H9 (cell line): ENCODE data around the gene IFT122. TPM values are rescaled to one million over a fixed set of nuclear protein-coding genes. Genes with fewer than 3 reads are reported as not detected.
A peak's percentile ranks its signal among the peaks of the same experiment; 100 is the strongest.

ENCODE experiments used
- DNase-seq: peaks from one replicate; pipeline ENCODE4 v3.0.0-alpha.2; 2017
- H2AFZ ChIP-seq: one replicate; pipeline ENCODE4 v1.6.1; 2013; ENCODE audit warnings: mild to moderate bottlenecking, low read length, control low read depth, moderate library complexity
- H2AK5ac ChIP-seq: 2 replicates; pipeline ENCODE4 v1.6.1; 2013; ENCODE audit warnings: low read length, control low read depth, mixed read lengths; ENCODE audit not compliant: insufficient read length
- H2BK120ac ChIP-seq: one replicate; pipeline ENCODE4 v1.6.1; 2013; ENCODE audit warnings: low read depth, mild to moderate bottlenecking, low read length, control low read depth, inconsistent platforms; ENCODE audit not compliant: poor library complexity, severe bottlenecking
- H2BK12ac ChIP-seq: 2 replicates; pipeline ENCODE4 v1.6.1; 2013; ENCODE audit warnings: low read length, control low read depth, mixed read lengths, low read depth; ENCODE audit not compliant: insufficient read length
- H2BK15ac ChIP-seq: 2 replicates; pipeline ENCODE4 v1.6.1; 2013; ENCODE audit warnings: low read depth, low read length, control low read depth
- H2BK20ac ChIP-seq: one replicate; pipeline ENCODE4 v1.6.1; 2013; ENCODE audit warnings: low read depth, mild to moderate bottlenecking, low read length, control low read depth, inconsistent platforms; ENCODE audit not compliant: poor library complexity, severe bottlenecking
- H2BK5ac ChIP-seq: 2 replicates; pipeline ENCODE4 v1.6.1; 2013; ENCODE audit warnings: low read length, control low read depth, mixed read lengths; ENCODE audit not compliant: insufficient read length
- H3K14ac ChIP-seq: 2 replicates; pipeline ENCODE4 v1.6.1; 2013; ENCODE audit warnings: low read length, control low read depth; ENCODE audit not compliant: insufficient read depth
- H3K18ac ChIP-seq: 2 replicates; pipeline ENCODE4 v1.6.1; 2013; ENCODE audit warnings: low read depth, mild to moderate bottlenecking, mixed read lengths, low read length, control low read depth; ENCODE audit not compliant: insufficient read length
- H3K23ac ChIP-seq: 2 replicates; pipeline ENCODE4 v1.6.1; 2013; ENCODE audit warnings: low read length, control low read depth, mixed read lengths, low read depth; ENCODE audit not compliant: insufficient read length
- H3K23me2 ChIP-seq: 2 replicates; pipeline ENCODE4 v1.6.1; 2013; ENCODE audit warnings: low read depth, mild to moderate bottlenecking, mixed read lengths, low read length, control low read depth; ENCODE audit not compliant: insufficient read length, poor library complexity, severe bottlenecking
- H3K27ac ChIP-seq: 2 replicates; pipeline ENCODE4 v1.5.1; 2013; ENCODE audit warnings: low read length, control low read depth, mixed read lengths, low read depth; ENCODE audit not compliant: insufficient read length
- H3K27me3 ChIP-seq: 2 replicates; pipeline ENCODE4 v1.6.1; 2013; ENCODE audit warnings: low read length, control low read depth, inconsistent platforms; ENCODE audit not compliant: insufficient read depth
- H3K4ac ChIP-seq: 2 replicates; pipeline ENCODE4 v1.6.1; 2013; ENCODE audit warnings: low read depth, mild to moderate bottlenecking, control low read depth, inconsistent platforms, low read length, moderate library complexity
- H3K4me1 ChIP-seq: 2 replicates; pipeline ENCODE4 v1.6.1; 2013; ENCODE audit warnings: low read length, control low read depth, inconsistent platforms; ENCODE audit not compliant: insufficient read depth
- H3K4me2 ChIP-seq: 2 replicates; pipeline ENCODE4 v1.6.1; 2013; ENCODE audit warnings: low read length, control low read depth, mixed read lengths; ENCODE audit not compliant: insufficient read length, insufficient read depth
- H3K56ac ChIP-seq: 2 replicates; pipeline ENCODE4 v1.6.1; 2013; ENCODE audit warnings: low read depth, mild to moderate bottlenecking, mixed read lengths, low read length, control low read depth; ENCODE audit not compliant: insufficient read length
- H3K79me1 ChIP-seq: 2 replicates; pipeline ENCODE4 v1.6.1; 2013; ENCODE audit warnings: low read depth, mild to moderate bottlenecking, moderate library complexity, low read length, control low read depth, inconsistent platforms; ENCODE audit not compliant: insufficient read depth, poor library complexity, severe bottlenecking
- H3K79me2 ChIP-seq: 2 replicates; pipeline ENCODE4 v1.6.1; 2013; ENCODE audit warnings: low read length, control low read depth, inconsistent platforms; ENCODE audit not compliant: insufficient read depth
- H3K9ac ChIP-seq: 2 replicates; pipeline ENCODE4 v1.6.1; 2013; ENCODE audit warnings: low read length, control low read depth, mixed read lengths; ENCODE audit not compliant: insufficient read length; ENCODE audit errors: extremely low read depth
- H3K9me3 ChIP-seq: one replicate; pipeline ENCODE4 v1.6.1; 2013; ENCODE audit warnings: low read depth, low read length, inconsistent platforms; ENCODE audit not compliant: control insufficient read depth
- H3T11ph ChIP-seq: one replicate; pipeline ENCODE4 v1.6.1; 2013; ENCODE audit warnings: mild to moderate bottlenecking, low read length, control low read depth, inconsistent platforms
- H4K20me1 ChIP-seq: one replicate; pipeline ENCODE4 v1.6.1; 2013; ENCODE audit not compliant: control insufficient read depth, insufficient read length, insufficient read depth
- H4K5ac ChIP-seq: 2 replicates; pipeline ENCODE4 v1.6.1; 2013; ENCODE audit warnings: low read depth, mild to moderate bottlenecking, mixed read lengths, low read length, control low read depth; ENCODE audit not compliant: insufficient read length
- H4K8ac ChIP-seq: replicated peaks from 2 replicates; pipeline ENCODE4 v1.6.1; 2013; ENCODE audit warnings: low read length, control low read depth, mixed read lengths, low read depth; ENCODE audit not compliant: insufficient read length
- H4K91ac ChIP-seq: 2 replicates; pipeline ENCODE4 v1.6.1; 2013; ENCODE audit warnings: low read depth, mild to moderate bottlenecking, moderate library complexity, mixed read lengths, low read length, control low read depth; ENCODE audit not compliant: insufficient read length
- H3K27ac Mint-ChIP-seq, 3 experiments: 2 replicates in 2 of 3; 3 replicates in 1 of 3; pipeline ENCODE4 v1.8.0; 2020 to 2021; ENCODE audit warnings: mixed read lengths in 3 of 3, mild to moderate bottlenecking in 1 of 3, moderate library complexity in 1 of 3
- H3K27me3 Mint-ChIP-seq: 2 replicates; pipeline ENCODE4 v1.8.0; 2021; ENCODE audit warnings: low read depth, mild to moderate bottlenecking, moderate library complexity, mixed read lengths
- H3K36me3 Mint-ChIP-seq, 3 experiments: 2 replicates in 2 of 3; 3 replicates in 1 of 3; pipeline ENCODE4 v1.8.0; 2020 to 2021; ENCODE audit warnings: low read depth in 3 of 3, mixed read lengths in 3 of 3; ENCODE audit not compliant: insufficient read depth in 1 of 3
- H3K4me1 Mint-ChIP-seq, 2 experiments: 2 replicates each; pipeline ENCODE4 v1.8.0; 2020; ENCODE audit warnings: mixed read lengths in 2 of 2
- H3K4me3 Mint-ChIP-seq, 2 experiments: 2 replicates in 1 of 2; 3 replicates in 1 of 2; pipeline ENCODE4 v1.8.0; 2020 to 2021; ENCODE audit warnings: mild to moderate bottlenecking in 2 of 2, mixed read lengths in 2 of 2, moderate library complexity in 1 of 2
- H3K9me3 Mint-ChIP-seq, 2 experiments: 2 replicates in 1 of 2; 3 replicates in 1 of 2; pipeline ENCODE4 v1.8.0; 2020; ENCODE audit warnings: mild to moderate bottlenecking in 2 of 2, mixed read lengths in 2 of 2, moderate library complexity in 1 of 2
- WGBS: extraction: QIAGEN DNeasy Blood & Tissue Kit; methylation state at CpG from one replicate; pipeline ENCODE4 v1.1.7; 2013; ENCODE audit warnings: missing lambda C conversion rate, low lambda C conversion rate, mixed read lengths; ENCODE audit not compliant: insufficient read length; ENCODE audit errors: extremely low coverage; 5-methylcytosine and 5-hydroxymethylcytosine counted together
- total RNA-seq: library from RNA; stranded (reverse); gene quantifications from 2 replicates; pipeline ENCODE4 v1.2.1, GENCODE V29; 2021
- TF ChIP-seq, protein P1 (sequence below): fragments of 200-600 bp; sonication (generic); conservative IDR thresholded peaks from 3 replicates; pipeline ENCODE4 v1.8.0; 2021; ENCODE audit warnings: antibody characterized with exemption, mild to moderate bottlenecking

Gene IFT122
- total RNA-seq, 1 experiment from 2014 or later = 19.3 TPM

DNA sequence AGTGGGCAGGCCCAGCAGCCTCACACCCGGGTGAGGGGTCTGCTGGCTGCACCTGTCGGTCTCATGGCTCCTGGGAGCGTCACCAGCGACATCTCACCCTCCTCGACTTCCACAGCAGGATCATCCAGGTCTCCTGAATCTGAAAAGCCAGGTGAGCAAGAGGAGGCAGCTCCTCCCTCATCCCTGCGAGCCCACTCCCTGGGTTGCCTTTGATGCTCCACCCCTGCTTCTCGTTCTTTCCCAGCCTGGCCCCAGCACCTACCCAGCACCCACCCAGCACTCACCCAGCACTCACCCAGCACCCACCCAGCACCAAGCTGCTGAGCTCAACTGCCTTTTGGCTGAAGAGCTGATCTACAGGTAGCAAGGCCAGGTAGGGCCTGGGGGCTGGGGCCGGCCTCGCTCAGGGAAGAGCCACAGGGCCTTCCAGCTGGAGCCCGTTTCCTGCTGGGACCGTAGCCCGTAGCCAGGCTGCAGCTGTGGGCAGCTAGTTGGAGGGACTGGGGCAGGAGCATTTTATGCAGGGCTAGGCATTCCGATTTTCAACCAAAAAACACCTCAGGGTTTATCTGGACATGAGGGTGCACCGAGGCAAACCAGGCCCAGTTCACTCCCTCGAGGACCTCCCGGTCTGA lies 103.2 kb downstream of the IFT122 start, which contains the start of gene H1-8:
Gene H1-8, plus strand, starts transcription at position 20 of the 635 bp plus-strand sequence. Its CDS starts 44 bp downstream, at position 64.
- no peak within 1 kb of the TSS for H2BK12ac ChIP-seq
- no peak within 1 kb of the TSS for H2AK5ac ChIP-seq
- H3K18ac ChIP-seq = no peak within 1 kb of the TSS
- no peak within 1 kb of the TSS for H2BK5ac ChIP-seq
- peak within 1 kb of the TSS; percentile 41; the same call in 1 of the 2 replicates for H3K14ac ChIP-seq
- no peaks in the 10 kb centered on the region for H3K79me2 ChIP-seq
- H3K4ac ChIP-seq = no peak within 1 kb of the TSS
- H3K4me1 ChIP-seq = no peaks in the 10 kb centered on the region; the same call in 1 of the 2 replicates
- H3K23me2 ChIP-seq = no peaks in the 10 kb centered on the region
- H3K23ac ChIP-seq = no peak within 1 kb of the TSS
- no peak for DNase-seq
- Mint-ChIP-seq H3K27ac (peak within 1 kb of the TSS in 1 of 3 experiments; percentile 5; a peak in 4 of 7 replicates), H3K27me3 (no peaks in the 10 kb centered on the region; the same call in 1 of the 2 replicates), H3K9me3 (0 out of 5 replicates have a peak, but pooled peaks cover 0 to 3% of the 10 kb centered on the region in 2 experiments), H3K4me3 (no peak within 1 kb of the TSS), H3K36me3 (no peaks in the 10 kb centered on the region), H3K4me1 (peaks cover 16 to 20% of the 10 kb centered on the region in 2 experiments)
- H4K20me1 ChIP-seq = no peaks in the 10 kb centered on the region
- no peak within 1 kb of the TSS for H2BK20ac ChIP-seq
- no peak within 1 kb of the TSS for H2BK15ac ChIP-seq
- H3K9ac ChIP-seq = no peak within 1 kb of the TSS
- no peak within 1 kb of the TSS for H4K5ac ChIP-seq
- H2AFZ ChIP-seq = no peak within 1 kb of the TSS
- H3K9me3 ChIP-seq = no peaks in the 10 kb centered on the region
- H4K91ac ChIP-seq = no peak within 1 kb of the TSS
- TF ChIP-seq, protein P1, sequence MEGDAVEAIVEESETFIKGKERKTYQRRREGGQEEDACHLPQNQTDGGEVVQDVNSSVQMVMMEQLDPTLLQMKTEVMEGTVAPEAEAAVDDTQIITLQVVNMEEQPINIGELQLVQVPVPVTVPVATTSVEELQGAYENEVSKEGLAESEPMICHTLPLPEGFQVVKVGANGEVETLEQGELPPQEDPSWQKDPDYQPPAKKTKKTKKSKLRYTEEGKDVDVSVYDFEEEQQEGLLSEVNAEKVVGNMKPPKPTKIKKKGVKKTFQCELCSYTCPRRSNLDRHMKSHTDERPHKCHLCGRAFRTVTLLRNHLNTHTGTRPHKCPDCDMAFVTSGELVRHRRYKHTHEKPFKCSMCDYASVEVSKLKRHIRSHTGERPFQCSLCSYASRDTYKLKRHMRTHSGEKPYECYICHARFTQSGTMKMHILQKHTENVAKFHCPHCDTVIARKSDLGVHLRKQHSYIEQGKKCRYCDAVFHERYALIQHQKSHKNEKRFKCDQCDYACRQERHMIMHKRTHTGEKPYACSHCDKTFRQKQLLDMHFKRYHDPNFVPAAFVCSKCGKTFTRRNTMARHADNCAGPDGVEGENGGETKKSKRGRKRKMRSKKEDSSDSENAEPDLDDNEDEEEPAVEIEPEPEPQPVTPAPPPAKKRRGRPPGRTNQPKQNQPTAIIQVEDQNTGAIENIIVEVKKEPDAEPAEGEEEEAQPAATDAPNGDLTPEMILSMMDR = no peak
- no peaks in the 10 kb centered on the region; the same call in 1 of the 2 replicates for H3K27me3 ChIP-seq
- no peak within 1 kb of the TSS for H3K4me2 ChIP-seq
- H3T11ph ChIP-seq = no peak within 1 kb of the TSS
- no peak within 1 kb of the TSS for H3K27ac ChIP-seq
- no peak within 1 kb of the TSS for H4K8ac ChIP-seq
- no peak within 1 kb of the TSS for H3K56ac ChIP-seq
- WGBS = no CpG with 5 or more reads among the region's 16 CpGs
- no peaks in the 10 kb centered on the region for H3K79me1 ChIP-seq
- no peak within 1 kb of the TSS for H2BK120ac ChIP-seq
